ENCODE data around the gene CST9. TPM values are rescaled to one million over a fixed set of nuclear protein-coding genes. Genes with fewer than 3 reads are reported as not detected.

CST9 gene
- total and polyA plus RNA-seq, 2 of the 13 experiments (the other 11 are each of a cell fraction or from before 2014, with no cell fraction given): 0.07 TPM; not detected in 1

DNA sequence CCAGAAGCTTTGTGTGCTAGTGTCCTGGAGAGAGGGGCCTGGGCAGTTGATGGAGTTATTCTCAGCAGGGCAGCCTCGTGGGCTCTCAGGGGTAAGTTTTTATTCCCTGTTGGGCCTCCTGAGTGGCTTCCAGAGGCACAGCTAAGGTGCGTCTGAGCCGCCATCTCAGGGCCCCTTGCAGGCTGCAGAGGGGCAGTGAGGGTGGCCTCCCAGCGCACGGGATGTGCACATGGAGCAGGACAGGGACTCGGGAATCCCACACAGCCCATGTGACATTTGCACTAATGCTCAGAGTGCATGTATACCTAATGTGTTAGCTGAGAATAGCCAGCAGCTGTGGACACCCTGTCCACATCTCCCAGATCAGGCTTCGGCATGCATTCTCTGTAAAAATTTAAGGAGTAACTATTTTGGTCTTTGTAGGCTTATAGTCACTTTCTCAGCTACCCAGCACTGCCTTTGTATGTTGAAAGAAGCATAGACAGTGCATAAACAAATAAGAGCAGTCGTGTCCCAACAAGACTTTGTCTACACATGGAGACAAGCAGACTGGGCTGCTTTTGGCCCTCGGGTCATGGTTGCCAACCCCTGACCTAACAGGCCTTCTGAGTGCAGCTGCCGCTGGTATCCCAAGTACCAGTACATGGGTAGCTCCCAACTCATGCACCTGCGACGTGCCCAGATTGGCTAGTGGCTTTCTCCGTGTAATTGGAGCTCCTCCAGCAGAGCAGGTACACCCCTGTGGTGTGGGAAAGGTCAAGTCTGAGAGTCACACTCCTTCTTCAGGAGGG is 18.8 kb downstream of the CST9 start (continued):
- TF ChIP-seq, protein P1, sequence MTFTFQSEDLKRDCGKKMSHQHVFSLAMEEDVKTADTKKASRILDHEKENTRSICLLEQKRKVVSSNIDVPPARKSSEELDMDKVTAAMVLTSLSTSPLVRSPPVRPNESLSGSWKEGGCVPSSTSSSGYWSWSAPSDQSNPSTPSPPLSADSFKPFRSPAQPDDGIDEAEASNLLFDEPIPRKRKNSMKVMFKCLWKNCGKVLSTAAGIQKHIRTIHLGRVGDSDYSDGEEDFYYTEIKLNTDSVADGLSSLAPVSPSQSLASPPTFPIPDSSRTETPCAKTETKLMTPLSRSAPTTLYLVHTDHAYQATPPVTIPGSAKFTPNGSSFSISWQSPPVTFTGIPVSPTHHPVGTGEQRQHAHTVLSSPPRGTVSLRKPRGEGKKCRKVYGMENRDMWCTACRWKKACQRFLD (CRISPR knock-in tag; IDR thresholded peaks at IDR 0.05; ENCODE audit: borderline replicate concordance): 0 out of 2 replicates have a peak, but pooled peaks have one; percentile 13
- TF ChIP-seq ZSCAN20 (CRISPR knock-in tag; IDR thresholded peaks at IDR 0.05; ENCODE audit: borderline replicate concordance) (0 out of 2 replicates have a peak, but pooled peaks have one; percentile 71), ZNF557 (CRISPR knock-in tag; IDR thresholded peaks at IDR 0.05) (peak; percentile 61; the same call in 1 of the 2 replicates), ZNF773 (CRISPR knock-in tag; IDR thresholded peaks at IDR 0.05; ENCODE audit: borderline replicate concordance) (0 out of 2 replicates have a peak, but pooled peaks have one; percentile 30), ZNF232 (CRISPR knock-in tag; IDR thresholded peaks at IDR 0.05; ENCODE audit: borderline replicate concordance) (peak; percentile 87), ZFP62 (CRISPR knock-in tag; IDR thresholded peaks at IDR 0.05) (no peak), ZEB1 (IDR thresholded peaks at IDR 0.05; ENCODE audit: insufficient replicate concordance, low read depth) (no peak), ZNF780A (CRISPR knock-in tag; IDR thresholded peaks at IDR 0.05) (0 out of 2 replicates have a peak, but pooled peaks have one; percentile 16), ZNF367 (CRISPR knock-in tag; IDR thresholded peaks at IDR 0.05; ENCODE audit: borderline replicate concordance) (no peak), ZFP36 (IDR thresholded peaks at IDR 0.05; ENCODE audit: borderline replicate concordance, low read depth, low read length, partially characterized antibody) (no peak), NPAS2 (CRISPR knock-in tag; IDR thresholded peaks at IDR 0.05; ENCODE audit: borderline replicate concordance) (no peak), SYNCRIP (IDR thresholded peaks at IDR 0.05; ENCODE audit: insufficient read depth, low read depth, low read length) (no peak)
- TF ChIP-seq, protein P2, sequence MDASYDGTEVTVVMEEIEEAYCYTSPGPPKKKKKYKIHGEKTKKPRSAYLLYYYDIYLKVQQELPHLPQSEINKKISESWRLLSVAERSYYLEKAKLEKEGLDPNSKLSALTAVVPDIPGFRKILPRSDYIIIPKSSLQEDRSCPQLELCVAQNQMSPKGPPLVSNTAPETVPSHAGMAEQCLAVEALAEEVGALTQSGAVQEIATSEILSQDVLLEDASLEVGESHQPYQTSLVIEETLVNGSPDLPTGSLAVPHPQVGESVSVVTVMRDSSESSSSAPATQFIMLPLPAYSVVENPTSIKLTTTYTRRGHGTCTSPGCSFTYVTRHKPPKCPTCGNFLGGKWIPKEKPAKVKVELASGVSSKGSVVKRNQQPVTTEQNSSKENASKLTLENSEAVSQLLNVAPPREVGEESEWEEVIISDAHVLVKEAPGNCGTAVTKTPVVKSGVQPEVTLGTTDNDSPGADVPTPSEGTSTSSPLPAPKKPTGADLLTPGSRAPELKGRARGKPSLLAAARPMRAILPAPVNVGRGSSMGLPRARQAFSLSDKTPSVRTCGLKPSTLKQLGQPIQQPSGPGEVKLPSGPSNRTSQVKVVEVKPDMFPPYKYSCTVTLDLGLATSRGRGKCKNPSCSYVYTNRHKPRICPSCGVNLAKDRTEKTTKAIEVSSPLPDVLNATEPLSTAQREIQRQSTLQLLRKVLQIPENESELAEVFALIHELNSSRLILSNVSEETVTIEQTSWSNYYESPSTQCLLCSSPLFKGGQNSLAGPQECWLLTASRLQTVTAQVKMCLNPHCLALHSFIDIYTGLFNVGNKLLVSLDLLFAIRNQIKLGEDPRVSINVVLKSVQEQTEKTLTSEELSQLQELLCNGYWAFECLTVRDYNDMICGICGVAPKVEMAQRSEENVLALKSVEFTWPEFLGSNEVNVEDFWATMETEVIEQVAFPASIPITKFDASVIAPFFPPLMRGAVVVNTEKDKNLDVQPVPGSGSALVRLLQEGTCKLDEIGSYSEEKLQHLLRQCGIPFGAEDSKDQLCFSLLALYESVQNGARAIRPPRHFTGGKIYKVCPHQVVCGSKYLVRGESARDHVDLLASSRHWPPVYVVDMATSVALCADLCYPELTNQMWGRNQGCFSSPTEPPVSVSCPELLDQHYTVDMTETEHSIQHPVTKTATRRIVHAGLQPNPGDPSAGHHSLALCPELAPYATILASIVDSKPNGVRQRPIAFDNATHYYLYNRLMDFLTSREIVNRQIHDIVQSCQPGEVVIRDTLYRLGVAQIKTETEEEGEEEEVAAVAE (CRISPR knock-in tag; IDR thresholded peaks at IDR 0.05; ENCODE audit: borderline replicate concordance): no peak
- TF ChIP-seq, protein P3, sequence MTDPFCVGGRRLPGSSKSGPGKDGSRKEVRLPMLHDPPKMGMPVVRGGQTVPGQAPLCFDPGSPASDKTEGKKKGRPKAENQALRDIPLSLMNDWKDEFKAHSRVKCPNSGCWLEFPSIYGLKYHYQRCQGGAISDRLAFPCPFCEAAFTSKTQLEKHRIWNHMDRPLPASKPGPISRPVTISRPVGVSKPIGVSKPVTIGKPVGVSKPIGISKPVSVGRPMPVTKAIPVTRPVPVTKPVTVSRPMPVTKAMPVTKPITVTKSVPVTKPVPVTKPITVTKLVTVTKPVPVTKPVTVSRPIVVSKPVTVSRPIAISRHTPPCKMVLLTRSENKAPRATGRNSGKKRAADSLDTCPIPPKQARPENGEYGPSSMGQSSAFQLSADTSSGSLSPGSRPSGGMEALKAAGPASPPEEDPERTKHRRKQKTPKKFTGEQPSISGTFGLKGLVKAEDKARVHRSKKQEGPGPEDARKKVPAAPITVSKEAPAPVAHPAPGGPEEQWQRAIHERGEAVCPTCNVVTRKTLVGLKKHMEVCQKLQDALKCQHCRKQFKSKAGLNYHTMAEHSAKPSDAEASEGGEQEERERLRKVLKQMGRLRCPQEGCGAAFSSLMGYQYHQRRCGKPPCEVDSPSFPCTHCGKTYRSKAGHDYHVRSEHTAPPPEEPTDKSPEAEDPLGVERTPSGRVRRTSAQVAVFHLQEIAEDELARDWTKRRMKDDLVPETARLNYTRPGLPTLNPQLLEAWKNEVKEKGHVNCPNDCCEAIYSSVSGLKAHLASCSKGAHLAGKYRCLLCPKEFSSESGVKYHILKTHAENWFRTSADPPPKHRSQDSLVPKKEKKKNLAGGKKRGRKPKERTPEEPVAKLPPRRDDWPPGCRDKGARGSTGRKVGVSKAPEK (CRISPR knock-in tag; IDR thresholded peaks at IDR 0.05; ENCODE audit: borderline replicate concordance): no peak; the same call in 1 of the 2 replicates
- TF ChIP-seq, protein P4, sequence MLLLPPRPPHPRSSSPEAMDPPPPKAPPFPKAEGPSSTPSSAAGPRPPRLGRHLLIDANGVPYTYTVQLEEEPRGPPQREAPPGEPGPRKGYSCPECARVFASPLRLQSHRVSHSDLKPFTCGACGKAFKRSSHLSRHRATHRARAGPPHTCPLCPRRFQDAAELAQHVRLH (CRISPR knock-in tag; IDR thresholded peaks at IDR 0.05; ENCODE audit: borderline replicate concordance, low read depth): no peak; the same call in 1 of the 2 replicates
- TF ChIP-seq, protein P5, sequence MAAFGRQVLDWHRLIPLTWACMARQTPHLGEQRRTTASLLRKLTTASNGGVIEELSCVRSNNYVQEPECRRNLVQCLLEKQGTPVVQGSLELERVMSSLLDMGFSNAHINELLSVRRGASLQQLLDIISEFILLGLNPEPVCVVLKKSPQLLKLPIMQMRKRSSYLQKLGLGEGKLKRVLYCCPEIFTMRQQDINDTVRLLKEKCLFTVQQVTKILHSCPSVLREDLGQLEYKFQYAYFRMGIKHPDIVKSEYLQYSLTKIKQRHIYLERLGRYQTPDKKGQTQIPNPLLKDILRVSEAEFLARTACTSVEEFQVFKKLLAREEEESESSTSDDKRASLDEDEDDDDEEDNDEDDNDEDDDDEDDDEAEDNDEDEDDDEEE (CRISPR knock-in tag; IDR thresholded peaks at IDR 0.05): peak; percentile 54; the same call in 1 of the 2 replicates

Measured in HepG2 (cell line).